A549 (cell line): Measurements from ENCODE around the gene SFRP5. TPM values are rescaled to one million over a fixed set of nuclear protein-coding genes. Genes with fewer than 3 reads are reported as not detected.

Source experiments
- ATAC-seq, 2 experiments: fragments of 200-7000 bp in 1 of 2; fragments of >200 bp in 1 of 2; cut with Nextera tagmentation in 1 of 2; cut with Tn5 transposase in 1 of 2; 3 replicates each; pipeline versions ENCODE4 v1.8.0 to v1.9.1; 2018 to 2020; ENCODE audit warnings: mild to moderate bottlenecking in 1 of 2, moderate library complexity in 1 of 2
- CTCF ChIA-PET: fragments of 300-600 bp; sonication (Branson Sonifier 250); formaldehyde crosslinking; extraction: SDS; loops from one replicate; lab custom pipeline; 2021; ENCODE audit warnings: antibody characterized with exemption, inconsistent platforms; lab: Yijun Ruan, JAX
- POLR2A ChIA-PET: fragments of 350-600 bp; formaldehyde crosslinking; extraction: SDS; loops from one replicate; lab custom pipeline; 2021; ENCODE audit warnings: antibody characterized with exemption, inconsistent platforms; lab: Yijun Ruan, JAX
- DNase-seq, 2 experiments: peaks; one replicate each; pipeline versions ENCODE4 v3.0.0 to v3.0.0-alpha.2; 2011 to 2016; ENCODE audit warnings: low read depth in 1 of 2, low spot score in 1 of 2
- FAIRE-seq: peaks from 2 replicates; lab custom pipeline; 2011; peaks lifted over from hg19 to GRCh38; lab: Jason Lieb, UNC
- H3K27ac ChIP-seq, 2 experiments: fragments of >200 bp; sonication (Bioruptor Twin); formaldehyde crosslinking; 3 replicates each; pipeline ENCODE4 v1.5.1; 2016 to 2017
- H3K4me1 ChIP-seq: fragments of >200 bp; sonication (Bioruptor Twin); formaldehyde crosslinking; 3 replicates; pipeline ENCODE4 v1.6.1; 2016
- H3K4me2 ChIP-seq: fragments of >200 bp; sonication (Bioruptor Twin); formaldehyde crosslinking; 3 replicates; pipeline ENCODE4 v1.6.1; 2016
- H3K4me3 ChIP-seq: fragments of >200 bp; sonication (Bioruptor Twin); formaldehyde crosslinking; 3 replicates; pipeline ENCODE4 v1.5.1; 2016
- H3K9me3 ChIP-seq: fragments of >200 bp; sonication (Bioruptor Twin); formaldehyde crosslinking; 3 replicates; pipeline ENCODE4 v1.6.1; 2016
- CEBPB ChIP-seq, 2 experiments: fragments of >200 bp in 1 of 2; sonication (Bioruptor Twin) in 1 of 2; formaldehyde crosslinking in 1 of 2; IDR thresholded peaks; 2 replicates each; pipeline ENCODE4 v1.6.1; 2012 to 2016
- CHD4 ChIP-seq: fragments of 200-600 bp; sonication (generic); IDR thresholded peaks from 2 replicates; pipeline ENCODE4 v1.6.1; 2016; ENCODE audit warnings: antibody characterized with exemption, mild to moderate bottlenecking, borderline replicate concordance
- ESRRA ChIP-seq: fragments of 150-350 bp; IDR thresholded peaks from 2 replicates; pipeline ENCODE4 v1.6.1; 2014; ENCODE audit warnings: mild to moderate bottlenecking, low read length, borderline replicate concordance
- HES2 ChIP-seq: fragments of >200 bp; sonication (Bioruptor Twin); formaldehyde crosslinking; IDR thresholded peaks from 2 replicates; pipeline ENCODE4 v1.6.1; 2016
- HEYL ChIP-seq: fragments of 250-450 bp; sonication (Bioruptor Pico); IDR thresholded peaks from 2 replicates; pipeline ENCODE4 v1.8.0; 2021; ENCODE audit warnings: mild to moderate bottlenecking, moderate library complexity
- HOXB13 ChIP-seq: fragments of 250-450 bp; sonication (Bioruptor Pico); IDR thresholded peaks from 2 replicates; pipeline ENCODE4 v1.5.0; 2020; ENCODE audit warnings: low read depth, mild to moderate bottlenecking, moderate library complexity
- HOXB5 ChIP-seq: fragments of 250-450 bp; sonication (Bioruptor Pico); IDR thresholded peaks from 2 replicates; pipeline ENCODE4 v1.5.0; 2020; ENCODE audit warnings: mild to moderate bottlenecking, moderate library complexity
- KDM1A ChIP-seq: fragments of 200-600 bp; sonication (generic); IDR thresholded peaks from 2 replicates; pipeline ENCODE4 v1.6.1; 2016; ENCODE audit warnings: low read depth, mild to moderate bottlenecking
- MAZ ChIP-seq: fragments of 150-350 bp; IDR thresholded peaks from 2 replicates; pipeline ENCODE4 v1.6.1; 2014; ENCODE audit warnings: antibody characterized with exemption, low read depth, low read length, borderline replicate concordance
- RARB ChIP-seq: fragments of 250-450 bp; sonication (Bioruptor Pico); IDR thresholded peaks from 2 replicates; pipeline ENCODE4 v1.8.0; 2021; ENCODE audit warnings: mild to moderate bottlenecking, moderate library complexity
- RCOR1 ChIP-seq: fragments of 150-350 bp; IDR thresholded peaks from 2 replicates; pipeline ENCODE4 v1.6.1; 2014; ENCODE audit warnings: antibody characterized with exemption, low read length, low read depth
- RFX5 ChIP-seq: fragments of 450-650 bp; IDR thresholded peaks from 2 replicates; pipeline ENCODE4 v1.7.1; 2014; ENCODE audit warnings: antibody characterized with exemption, mild to moderate bottlenecking, moderate library complexity
- RNF2 ChIP-seq: fragments of 200-600 bp; sonication (generic); IDR thresholded peaks from 2 replicates; pipeline ENCODE4 v1.6.1; 2016; ENCODE audit warnings: low read depth, mild to moderate bottlenecking, antibody characterized with exemption, moderate library complexity, borderline replicate concordance
- SREBF2 ChIP-seq: fragments of 450-650 bp; IDR thresholded peaks from 2 replicates; pipeline ENCODE4 v1.6.1; 2014; ENCODE audit warnings: mild to moderate bottlenecking, moderate library complexity
- TFCP2L1 ChIP-seq: fragments of 250-450 bp; sonication (Bioruptor Pico); IDR thresholded peaks from 2 replicates; pipeline ENCODE4 v1.5.0; 2021; ENCODE audit warnings: mild to moderate bottlenecking
- ZSCAN20 ChIP-seq: fragments of 250-450 bp; sonication (Bioruptor Pico); IDR thresholded peaks from 2 replicates; pipeline ENCODE4 v1.8.0; 2022; ENCODE audit warnings: mild to moderate bottlenecking, moderate library complexity
- WGBS: methylation state at CpG from one replicate; pipeline ENCODE4 v1.1.6; 2017; ENCODE audit errors: missing lambda C conversion rate; 5-methylcytosine and 5-hydroxymethylcytosine counted together
- polyA plus RNA-seq, 4 experiments: library from polyadenylated mRNA; depleted of rRNA in 3 of 4; stranded (reverse); fragments of >200 nt; fragmentation: RNase III in 1 of 4; extraction: RNeasy Plus Mini Kit Qiagen cat#74134 plus additional on column Dnase treatment in 1 of 4; gene quantifications; 2 replicates in 3 of 4; 3 replicates in 1 of 4; pipeline ENCODE4 v1.2.3, GENCODE V29; 2011 to 2017
- TF ChIP-seq, protein P1 (sequence below): fragments of 150-350 bp; IDR thresholded peaks from 2 replicates; pipeline ENCODE4 v1.6.1; 2014; ENCODE audit warnings: low read depth, mild to moderate bottlenecking, low read length
- TF ChIP-seq, protein P2 (sequence below): fragments of >200 bp; sonication (Bioruptor Twin); formaldehyde crosslinking; IDR thresholded peaks from 3 replicates; pipeline ENCODE4 v1.6.1; 2016

The SFRP5 gene
- polyA plus RNA-seq, 2 of the 4 experiments (the other 2 are of a cell fraction) = 0.50 to 1.2 TPM

- DNase-seq (no peak), FAIRE-seq (no peak), ATAC-seq (no peak)
- WGBS = 69% methylated on average over 19 of the region's 22 CpGs
- H3K4me2 ChIP-seq = no peak overlapping the region
- ChIA-PET CTCF (interaction anchor here (0.9 to 17.4 kb wide), 4 partner anchors 18 to 253 kb away, joined by 3 to 649 read pairs (median 26); no protein-coding TSS in a partner anchor), POLR2A (no interaction called here)
- no peak overlapping the region for H3K4me3 ChIP-seq
- TF ChIP-seq HEYL (CRISPR knock-in tag) = no peak
- TF ChIP-seq HOXB13 (CRISPR knock-in tag) = no peak
- TF ChIP-seq TFCP2L1 = no peak
- no peak for TF ChIP-seq MAZ
- TF ChIP-seq RNF2 = no peak
- no peak for TF ChIP-seq CEBPB (IDR thresholded peaks at IDR 0.05)
- no peak for TF ChIP-seq SREBF2
- no peaks in the 10 kb centered on the region for H3K4me1 ChIP-seq
- no peaks in the 10 kb centered on the region for H3K9me3 ChIP-seq
- no peak overlapping the region for H3K27ac ChIP-seq
Observed at GRCh38 chr10:97788552-97789442, 17.0 kb upstream of the SFRP5 start.

- no peak for TF ChIP-seq RARB (CRISPR knock-in tag)
- TF ChIP-seq, protein P1, sequence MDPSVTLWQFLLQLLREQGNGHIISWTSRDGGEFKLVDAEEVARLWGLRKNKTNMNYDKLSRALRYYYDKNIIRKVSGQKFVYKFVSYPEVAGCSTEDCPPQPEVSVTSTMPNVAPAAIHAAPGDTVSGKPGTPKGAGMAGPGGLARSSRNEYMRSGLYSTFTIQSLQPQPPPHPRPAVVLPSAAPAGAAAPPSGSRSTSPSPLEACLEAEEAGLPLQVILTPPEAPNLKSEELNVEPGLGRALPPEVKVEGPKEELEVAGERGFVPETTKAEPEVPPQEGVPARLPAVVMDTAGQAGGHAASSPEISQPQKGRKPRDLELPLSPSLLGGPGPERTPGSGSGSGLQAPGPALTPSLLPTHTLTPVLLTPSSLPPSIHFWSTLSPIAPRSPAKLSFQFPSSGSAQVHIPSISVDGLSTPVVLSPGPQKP = no peak
- TF ChIP-seq, all 56 proteins: peak for 0
- H3K4me1 ChIP-seq = no peaks in the 10 kb centered on the region
- POLR2A ChIA-PET = interaction anchor here (0.6 kb wide), 2 partner anchors 19 to 146 kb away, joined by 3 read pairs; no protein-coding TSS in a partner anchor
- no peaks in the 10 kb centered on the region for H3K9me3 ChIP-seq
- CTCF ChIA-PET = interaction anchor here (0.8 to 17.4 kb wide), 11 partner anchors 8 to 260 kb away, joined by 3 to 649 read pairs (median 3); partner anchors contain the start of gene SFRP5
- H3K27ac ChIP-seq = no peak overlapping the region
- no peak overlapping the region for H3K4me2 ChIP-seq
- H3K4me3 ChIP-seq = no peak overlapping the region
- no peak for ATAC-seq
- DNase-seq = no peak
- FAIRE-seq = no peak
- WGBS = 79% methylated on average over 9 of the region's 9 CpGs
Observed at GRCh38 chr10:97785731-97786130, 13.9 kb upstream of the SFRP5 start.

DNA sequence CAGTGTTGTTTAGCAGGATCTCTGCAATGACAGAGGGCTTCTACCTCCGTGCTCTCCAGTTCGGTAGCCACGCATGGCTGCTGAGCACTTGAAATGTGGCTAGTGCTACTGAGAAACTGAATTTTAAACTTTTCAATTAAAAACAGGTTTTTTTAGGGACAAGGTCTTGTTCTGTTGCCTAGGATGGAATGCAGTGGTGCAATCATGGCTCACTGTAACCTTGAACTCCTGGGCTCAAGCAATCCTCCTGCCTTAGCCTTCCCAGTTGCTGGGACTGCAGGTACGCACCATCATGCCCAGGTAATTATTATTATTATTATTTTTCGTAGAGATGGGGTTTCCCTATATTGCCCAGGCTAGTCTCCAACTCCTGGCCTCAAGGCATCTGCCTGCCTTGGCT lies 13.4 kb upstream of the SFRP5 start:
- no peak overlapping the region for H3K4me3 ChIP-seq
- WGBS = 86% methylated on average over 5 of the region's 5 CpGs
- H3K4me1 ChIP-seq = no peaks in the 10 kb centered on the region
- H3K9me3 ChIP-seq = no peaks in the 10 kb centered on the region
- FAIRE-seq (no peak), DNase-seq (no peak), ATAC-seq (no peak)
- ChIA-PET CTCF (interaction anchor here (0.8 to 17.4 kb wide), 4 partner anchors 9 to 126 kb away, joined by 3 to 649 read pairs (median 3); no protein-coding TSS in a partner anchor), POLR2A (no interaction called here)
- H3K4me2 ChIP-seq = no peak overlapping the region
- TF ChIP-seq RFX5 (no peak), ZSCAN20 (CRISPR knock-in tag) (no peak), KDM1A (no peak), RCOR1 (no peak), HOXB5 (CRISPR knock-in tag) (no peak), HES2 (no peak), HEYL (CRISPR knock-in tag) (no peak), CHD4 (no peak), ESRRA (no peak)
- TF ChIP-seq, protein P2, sequence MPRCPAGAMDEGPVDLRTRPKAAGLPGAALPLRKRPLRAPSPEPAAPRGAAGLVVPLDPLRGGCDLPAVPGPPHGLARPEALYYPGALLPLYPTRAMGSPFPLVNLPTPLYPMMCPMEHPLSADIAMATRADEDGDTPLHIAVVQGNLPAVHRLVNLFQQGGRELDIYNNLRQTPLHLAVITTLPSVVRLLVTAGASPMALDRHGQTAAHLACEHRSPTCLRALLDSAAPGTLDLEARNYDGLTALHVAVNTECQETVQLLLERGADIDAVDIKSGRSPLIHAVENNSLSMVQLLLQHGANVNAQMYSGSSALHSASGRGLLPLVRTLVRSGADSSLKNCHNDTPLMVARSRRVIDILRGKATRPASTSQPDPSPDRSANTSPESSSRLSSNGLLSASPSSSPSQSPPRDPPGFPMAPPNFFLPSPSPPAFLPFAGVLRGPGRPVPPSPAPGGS = no peak
- H3K27ac ChIP-seq = no peak overlapping the region
